ENCODE results near the gene WDR20.

The WDR20 gene

GRCh38 chr14:102196039-102196901 lies 56.6 kb downstream of the WDR20 start:
- DNase-seq (ENCODE audit: low read depth in 2 of 2) = no peak

- DNase-seq (ENCODE audit: low read depth in 2 of 2) = no peak
Observed at GRCh38 chr14:102196902-102197230, 57.2 kb downstream of the WDR20 start.

- DNase-seq (ENCODE audit: low read depth in 2 of 2) = no peak
Observed at GRCh38 chr14:102197317-102197853, 57.7 kb downstream of the WDR20 start.

GRCh38 chr14:102200690-102201352 lies 61.1 kb downstream of the WDR20 start:
- no peak for DNase-seq (ENCODE audit: low read depth in 2 of 2)

GRCh38 chr14:102201353-102201738 lies 61.6 kb downstream of the WDR20 start:
- DNase-seq (ENCODE audit: low read depth in 2 of 2) = no peak

GRCh38 chr14:102201776-102202175 lies 62.1 kb downstream of the WDR20 start:
- DNase-seq (ENCODE audit: low read depth in 2 of 2) = no peak

GRCh38 chr14:102202944-102203343 lies 63.2 kb downstream of the WDR20 start:
- no peak for DNase-seq (ENCODE audit: low read depth in 2 of 2)

- no peak for DNase-seq (ENCODE audit: low read depth in 2 of 2)
Observed at GRCh38 chr14:102203382-102203781, 63.7 kb downstream of the WDR20 start.

- DNase-seq (ENCODE audit: low read depth in 2 of 2) = no peak
Observed at GRCh38 chr14:102205560-102205959, 65.9 kb downstream of the WDR20 start.

- no peak for DNase-seq (ENCODE audit: low read depth in 2 of 2)
Observed at GRCh38 chr14:102206918-102207317, 67.2 kb downstream of the WDR20 start.

- DNase-seq (ENCODE audit: low read depth in 2 of 2) = no peak
Observed at GRCh38 chr14:102207831-102208365, 68.2 kb downstream of the WDR20 start.

- no peak for DNase-seq (ENCODE audit: low read depth in 2 of 2)
Observed at GRCh38 chr14:102208741-102209140, 69.0 kb downstream of the WDR20 start.

- no peak for DNase-seq (ENCODE audit: low read depth in 2 of 2)
Observed at GRCh38 chr14:102209224-102209966, 69.7 kb downstream of the WDR20 start.

- no peak for DNase-seq (ENCODE audit: low read depth in 2 of 2)
Observed at GRCh38 chr14:102210421-102211042, 70.8 kb downstream of the WDR20 start.

- no peak for DNase-seq (ENCODE audit: low read depth in 2 of 2)
Observed at GRCh38 chr14:102211240-102211639, 71.5 kb downstream of the WDR20 start.

- no peak for DNase-seq (ENCODE audit: low read depth in 2 of 2)
Observed at GRCh38 chr14:102212356-102212755, 72.7 kb downstream of the WDR20 start.

- DNase-seq (ENCODE audit: low read depth in 2 of 2) = no peak
Observed at GRCh38 chr14:102212845-102213244, 73.1 kb downstream of the WDR20 start.

GRCh38 chr14:102213470-102213869 lies 73.8 kb downstream of the WDR20 start:
- DNase-seq (ENCODE audit: low read depth in 2 of 2) = no peak

- no peak for DNase-seq (ENCODE audit: low read depth in 2 of 2)
Observed at GRCh38 chr14:102213984-102214658, 74.4 kb downstream of the WDR20 start.

GRCh38 chr14:102215071-102215470 lies 75.4 kb downstream of the WDR20 start:
- DNase-seq (ENCODE audit: low read depth in 2 of 2) = no peak

Measured in fibroblast of skin of left quadriceps (primary cell).